SJCRH30 (cell line): Measurements from ENCODE around the gene GNAS. TPM values are rescaled to one million over a fixed set of nuclear protein-coding genes. Genes with fewer than 3 reads are reported as not detected.
A peak's percentile ranks its signal among the peaks of the same experiment; 100 is the strongest.

ENCODE experiments used
- DNase-seq, 2 experiments: peaks; one replicate each; pipeline ENCODE4 v3.0.0-alpha.2; 2015 to 2020
- H3K27ac ChIP-seq: fragments of 250-450 bp; sonication (Bioruptor Pico); 2 replicates; pipeline ENCODE4 v1.5.1; 2020; ENCODE audit warnings: mild to moderate bottlenecking, moderate library complexity
- H3K27me3 ChIP-seq: fragments of 250-450 bp; sonication (Bioruptor Pico); 2 replicates; pipeline ENCODE4 v1.5.1; 2020; ENCODE audit warnings: mild to moderate bottlenecking, moderate library complexity
- H3K36me3 ChIP-seq: fragments of 250-450 bp; sonication (Bioruptor Pico); 2 replicates; pipeline ENCODE4 v1.5.1; 2020; ENCODE audit warnings: mild to moderate bottlenecking, moderate library complexity
- H3K4me1 ChIP-seq: fragments of 250-450 bp; sonication (Bioruptor Pico); 2 replicates; pipeline ENCODE4 v1.5.1; 2020; ENCODE audit warnings: mild to moderate bottlenecking, moderate library complexity
- H3K4me3 ChIP-seq: fragments of 250-450 bp; sonication (Bioruptor Pico); 2 replicates; pipeline ENCODE4 v1.5.1; 2020; ENCODE audit warnings: mild to moderate bottlenecking, moderate library complexity
- H3K9me3 ChIP-seq: fragments of 250-450 bp; sonication (Bioruptor Pico); replicated peaks from 2 replicates; pipeline ENCODE4 v1.5.1; 2020; ENCODE audit warnings: mild to moderate bottlenecking, moderate library complexity
- total RNA-seq: library from RNA; depleted of rRNA; stranded (reverse); fragments of >200 nt; shearing (Covaris generic); gene quantifications from 2 replicates; pipeline ENCODE4 v1.2.3, GENCODE V29; 2014

Gene GNAS
- total RNA-seq, 1 experiment from 2014 or later: 2,094 TPM

DNA sequence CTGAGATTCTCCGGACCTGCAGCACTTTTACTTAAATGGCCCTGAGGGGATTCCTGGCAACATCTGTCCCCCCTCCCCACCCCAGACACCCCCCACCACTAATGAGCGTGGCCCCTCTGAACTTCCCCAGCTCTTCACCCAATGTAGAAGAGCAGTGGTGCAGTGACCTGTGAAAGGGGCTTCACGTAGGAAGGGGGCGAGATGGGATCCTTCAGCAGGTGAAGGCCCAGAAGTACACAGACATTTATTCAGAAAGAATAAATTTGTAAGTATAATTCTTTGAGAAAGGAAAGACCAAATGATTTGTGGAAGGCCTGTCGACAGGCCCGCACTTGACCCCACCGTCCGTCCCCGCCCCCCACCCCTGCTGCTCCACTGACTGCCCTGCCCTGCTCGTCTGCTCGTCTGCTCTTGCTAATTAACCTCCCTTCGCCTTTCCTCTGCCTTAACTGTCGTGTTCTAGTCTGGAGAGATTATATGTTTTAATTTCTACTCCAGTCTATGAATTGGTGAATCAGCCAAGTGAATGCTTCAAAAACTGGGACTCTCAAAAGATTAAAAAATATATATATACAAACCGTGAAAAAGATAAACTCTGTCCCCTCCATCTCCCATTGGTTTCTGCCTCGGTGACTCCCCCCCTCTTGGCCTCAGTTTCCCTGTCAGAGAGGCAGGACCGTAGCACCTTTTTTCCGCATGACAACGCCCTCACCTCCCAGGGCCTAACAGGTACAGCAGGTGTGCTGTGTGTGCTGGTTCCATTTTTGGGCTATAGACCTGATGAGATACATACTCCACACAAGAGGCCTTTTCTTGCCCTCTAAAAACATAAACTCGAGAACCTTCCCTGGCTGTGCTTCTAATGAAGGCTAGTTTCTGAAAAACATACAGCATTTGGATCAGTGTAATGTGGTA lies 49.2 kb downstream of the GNAS start:
- Histone ChIP-seq H3K4me1 (peaks cover 17% of the 10 kb centered on the region), H3K36me3 (peaks cover 91% of the 10 kb centered on the region), H3K27ac (no peak overlapping the region), H3K4me3 (no peak overlapping the region), H3K9me3 (no peaks in the 10 kb centered on the region), H3K27me3 (no peaks in the 10 kb centered on the region)
- no peak for DNase-seq

DNA sequence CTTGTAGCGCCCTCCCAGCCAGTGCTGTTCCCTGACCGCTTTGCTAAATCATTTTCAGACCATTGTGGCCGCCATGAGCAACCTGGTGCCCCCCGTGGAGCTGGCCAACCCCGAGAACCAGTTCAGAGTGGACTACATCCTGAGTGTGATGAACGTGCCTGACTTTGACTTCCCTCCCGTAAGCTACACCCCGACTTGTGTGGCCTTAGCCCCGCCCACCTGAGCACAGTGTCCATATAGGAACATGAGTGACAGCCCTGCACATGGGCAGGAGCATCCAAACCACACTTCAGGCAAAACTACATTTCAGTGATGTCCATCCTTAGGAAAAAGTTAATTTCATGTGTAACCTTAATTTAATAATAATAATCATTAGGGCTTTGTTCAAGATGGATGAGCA lies 51.1 kb downstream of the GNAS start:
- Histone ChIP-seq H3K4me3 (no peak overlapping the region), H3K27ac (no peak overlapping the region), H3K36me3 (peaks cover 91% of the 10 kb centered on the region)

DNA sequence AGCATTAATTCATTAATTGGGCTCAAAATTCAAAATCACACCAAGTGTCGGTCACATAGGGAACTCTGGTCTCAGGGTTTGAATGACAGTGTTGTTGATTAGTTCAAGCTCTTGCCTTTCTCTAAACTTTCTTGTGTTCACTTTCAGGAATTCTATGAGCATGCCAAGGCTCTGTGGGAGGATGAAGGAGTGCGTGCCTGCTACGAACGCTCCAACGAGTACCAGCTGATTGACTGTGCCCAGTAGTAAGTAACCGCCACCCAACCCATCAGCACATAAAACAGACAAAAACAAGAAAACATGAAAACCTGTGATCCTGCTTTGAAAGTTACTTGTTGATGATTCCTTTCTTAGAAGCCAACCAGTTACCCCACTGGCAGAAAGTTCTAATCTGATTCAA lies 52.7 kb downstream of the GNAS start:
- peaks cover 91% of the 10 kb centered on the region for H3K36me3 ChIP-seq
- H3K27ac ChIP-seq: no peak overlapping the region
- no peaks in the 10 kb centered on the region for H3K9me3 ChIP-seq
- H3K4me1 ChIP-seq: peaks cover 31% of the 10 kb centered on the region
- no peak for DNase-seq
- no peak overlapping the region for H3K4me3 ChIP-seq
- no peaks in the 10 kb centered on the region for H3K27me3 ChIP-seq

More for the DNA sequence above, 51.1 kb downstream of the GNAS start:
- Histone ChIP-seq H3K27me3 (no peaks in the 10 kb centered on the region), H3K4me1 (peaks cover 31% of the 10 kb centered on the region), H3K9me3 (no peaks in the 10 kb centered on the region)
- DNase-seq: no peak

DNA sequence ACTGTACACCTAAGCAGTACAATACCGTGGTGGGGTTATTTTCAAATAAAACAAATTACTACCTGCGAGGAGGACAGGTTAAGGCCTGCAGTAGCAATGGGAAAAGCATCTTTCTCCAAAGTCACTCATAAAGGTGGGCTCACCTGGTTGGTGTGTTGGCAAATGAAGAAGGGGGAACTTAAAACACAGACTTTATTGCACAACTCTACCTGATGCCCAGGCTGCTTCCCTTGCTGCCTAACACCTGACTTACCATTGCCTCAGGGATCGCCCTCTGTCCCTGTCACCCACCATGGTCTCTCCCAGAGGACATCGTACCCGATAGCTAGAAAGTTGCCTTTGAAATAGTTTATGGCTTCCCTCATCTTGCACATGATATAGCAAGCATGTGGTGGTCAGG lies 53.6 kb downstream of the GNAS start:
- peaks cover 91% of the 10 kb centered on the region for H3K36me3 ChIP-seq
- no peaks in the 10 kb centered on the region for H3K27me3 ChIP-seq
- H3K4me3 ChIP-seq: no peak overlapping the region
- H3K4me1 ChIP-seq: peaks cover 31% of the 10 kb centered on the region
- H3K9me3 ChIP-seq: no peaks in the 10 kb centered on the region
- no peak overlapping the region for H3K27ac ChIP-seq
- DNase-seq: no peak

DNA sequence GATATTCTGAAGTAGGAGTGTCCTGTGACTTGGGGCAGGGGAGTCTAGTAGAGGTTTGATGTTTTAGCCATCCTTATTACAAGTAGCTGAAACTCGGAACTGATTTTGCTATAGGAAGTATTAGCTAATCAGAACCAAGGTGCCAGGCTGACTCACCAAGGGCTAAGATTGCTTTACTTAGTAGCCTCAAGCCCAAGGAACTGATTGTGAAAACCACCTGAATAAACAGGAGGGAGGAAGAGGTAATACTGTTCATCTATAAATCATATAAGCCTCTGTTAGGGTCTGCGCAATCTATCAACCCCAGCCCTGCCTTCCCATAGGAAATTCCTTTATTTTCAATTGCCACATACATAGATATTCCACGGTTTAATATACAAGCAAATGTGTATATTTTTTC lies 54.4 kb downstream of the GNAS start:
- H3K27ac ChIP-seq: no peak overlapping the region
- peaks cover 31% of the 10 kb centered on the region for H3K4me1 ChIP-seq
- H3K36me3 ChIP-seq: peaks cover 97% of the 10 kb centered on the region
- no peak for DNase-seq
- H3K4me3 ChIP-seq: no peak overlapping the region
- no peaks in the 10 kb centered on the region for H3K27me3 ChIP-seq
- no peaks in the 10 kb centered on the region for H3K9me3 ChIP-seq

DNA sequence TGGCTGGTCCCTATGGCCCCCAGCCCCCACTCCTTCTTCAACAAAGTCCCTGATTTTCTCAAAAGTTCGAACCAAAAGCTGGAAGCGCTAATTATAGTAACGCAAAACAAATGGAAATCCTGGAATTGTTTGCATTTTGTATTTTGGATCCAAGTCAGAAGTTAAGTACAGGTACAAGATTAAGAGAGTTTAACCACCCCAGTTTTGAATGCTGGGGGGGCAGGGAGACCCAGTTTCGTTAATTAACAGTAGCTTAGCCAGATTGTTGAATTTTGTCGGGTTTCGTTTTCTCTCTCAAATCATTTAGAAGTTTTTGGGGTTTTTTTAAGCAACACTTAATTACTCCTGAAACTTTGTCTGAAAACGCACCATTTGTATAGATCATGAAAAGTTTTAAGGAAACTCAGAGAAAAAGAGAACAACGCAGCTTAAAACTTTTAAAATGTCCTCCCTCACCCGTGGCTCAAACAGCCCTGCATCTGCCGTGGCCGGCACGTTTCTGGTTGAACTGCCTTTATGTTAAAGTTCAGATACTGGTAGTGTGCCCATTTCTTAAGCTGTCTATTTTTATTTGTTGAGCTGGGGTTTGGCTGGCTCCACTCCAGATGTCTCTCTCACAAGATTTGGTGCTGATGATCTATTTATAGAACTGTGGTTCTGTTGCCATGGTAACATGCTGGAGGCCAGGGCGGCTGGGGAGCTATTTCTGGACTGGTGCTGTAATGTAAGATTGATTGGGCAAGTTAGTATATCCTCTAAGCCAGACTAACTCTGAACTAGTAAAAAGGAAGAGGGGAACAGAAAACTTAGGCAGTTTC lies 55.0 kb downstream of the GNAS start:
- Histone ChIP-seq H3K4me3 (no peak overlapping the region), H3K27me3 (no peaks in the 10 kb centered on the region), H3K27ac (no peak overlapping the region), H3K36me3 (peaks cover 98% of the 10 kb centered on the region), H3K9me3 (no peaks in the 10 kb centered on the region), H3K4me1 (peaks cover 31% of the 10 kb centered on the region)
- DNase-seq: peak; percentile 96

DNA sequence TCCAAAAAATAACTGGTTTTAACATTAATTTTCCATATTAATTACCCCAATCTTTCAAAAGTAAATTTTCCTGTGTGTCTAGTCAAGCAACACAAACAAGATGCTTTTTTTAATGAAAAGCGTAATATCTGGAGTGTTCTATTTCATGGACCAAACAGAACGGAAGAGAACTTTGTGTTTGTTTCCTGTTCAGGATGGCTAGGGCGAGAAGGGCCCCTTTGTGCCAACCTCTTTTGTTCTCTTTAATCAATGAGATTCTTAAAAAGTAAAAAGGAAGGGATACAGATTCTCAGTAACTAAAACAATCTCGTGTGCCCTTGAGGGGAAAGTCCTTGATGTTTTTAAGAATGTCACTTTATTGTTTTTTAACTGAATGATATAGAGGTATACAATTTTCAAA lies 55.7 kb downstream of the GNAS start:
- Histone ChIP-seq H3K4me1 (peaks cover 31% of the 10 kb centered on the region), H3K9me3 (no peaks in the 10 kb centered on the region), H3K27ac (no peak overlapping the region), H3K4me3 (no peak overlapping the region), H3K27me3 (no peaks in the 10 kb centered on the region), H3K36me3 (peaks cover 93% of the 10 kb centered on the region)
- no peak for DNase-seq

DNA sequence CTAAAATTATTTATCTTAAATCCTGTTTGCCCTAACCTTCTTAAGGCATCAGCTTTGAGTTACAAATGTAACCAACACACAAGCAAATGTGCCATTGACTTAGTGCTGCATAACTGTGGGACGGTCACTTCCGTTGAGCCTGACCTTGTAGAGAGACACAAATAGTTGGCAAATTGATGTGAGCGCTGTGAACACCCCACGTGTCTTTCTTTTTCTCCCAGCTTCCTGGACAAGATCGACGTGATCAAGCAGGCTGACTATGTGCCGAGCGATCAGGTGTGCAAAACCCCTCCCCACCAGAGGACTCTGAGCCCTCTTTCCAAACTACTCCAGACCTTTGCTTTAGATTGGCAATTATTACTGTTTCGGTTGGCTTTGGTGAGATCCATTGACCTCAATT lies 56.4 kb downstream of the GNAS start:
- H3K27me3 ChIP-seq: no peaks in the 10 kb centered on the region
- H3K4me3 ChIP-seq: no peak overlapping the region
- H3K4me1 ChIP-seq: peaks cover 31% of the 10 kb centered on the region
- DNase-seq: no peak
- no peak overlapping the region for H3K27ac ChIP-seq
- H3K36me3 ChIP-seq: peaks cover 85% of the 10 kb centered on the region
- H3K9me3 ChIP-seq: no peaks in the 10 kb centered on the region

DNA sequence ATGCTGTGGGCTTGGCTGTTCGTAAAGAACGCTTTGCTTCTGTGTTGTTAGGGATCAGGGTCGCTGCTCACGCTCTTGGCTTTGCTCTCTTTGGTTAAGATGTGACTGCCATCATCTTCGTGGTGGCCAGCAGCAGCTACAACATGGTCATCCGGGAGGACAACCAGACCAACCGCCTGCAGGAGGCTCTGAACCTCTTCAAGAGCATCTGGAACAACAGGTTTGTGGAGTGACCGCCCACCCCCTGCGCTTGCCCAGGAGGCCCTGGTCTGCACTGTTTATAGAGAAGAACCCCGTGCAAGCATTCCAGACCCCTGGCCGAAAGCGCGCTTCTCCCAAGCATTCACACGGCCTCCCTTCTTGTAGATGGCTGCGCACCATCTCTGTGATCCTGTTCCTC lies 57.1 kb downstream of the GNAS start:
- DNase-seq: no peak
- Histone ChIP-seq H3K27ac (no peak overlapping the region), H3K4me1 (peaks cover 31% of the 10 kb centered on the region), H3K36me3 (peaks cover 79% of the 10 kb centered on the region), H3K27me3 (no peaks in the 10 kb centered on the region), H3K4me3 (no peak overlapping the region), H3K9me3 (no peaks in the 10 kb centered on the region)

DNA sequence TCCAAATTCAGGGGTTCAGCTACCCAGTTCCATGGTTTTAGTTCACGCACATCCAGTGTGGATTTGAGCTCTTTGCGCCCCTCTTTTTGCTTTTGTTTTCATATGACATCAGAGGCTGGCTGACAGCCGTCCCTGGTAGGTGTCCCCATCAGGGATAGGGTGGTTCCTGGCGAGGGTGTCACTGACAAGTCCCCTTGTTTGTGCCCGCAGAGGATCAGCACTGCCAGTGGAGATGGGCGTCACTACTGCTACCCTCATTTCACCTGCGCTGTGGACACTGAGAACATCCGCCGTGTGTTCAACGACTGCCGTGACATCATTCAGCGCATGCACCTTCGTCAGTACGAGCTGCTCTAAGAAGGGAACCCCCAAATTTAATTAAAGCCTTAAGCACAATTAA lies 58.0 kb downstream of the GNAS start:
- no peaks in the 10 kb centered on the region for H3K27me3 ChIP-seq
- H3K36me3 ChIP-seq: peaks cover 70% of the 10 kb centered on the region
- peaks cover 29% of the 10 kb centered on the region for H3K4me1 ChIP-seq
- no peaks in the 10 kb centered on the region for H3K9me3 ChIP-seq
- DNase-seq: no peak
- no peak overlapping the region for H3K4me3 ChIP-seq
- H3K27ac ChIP-seq: no peak overlapping the region

DNA sequence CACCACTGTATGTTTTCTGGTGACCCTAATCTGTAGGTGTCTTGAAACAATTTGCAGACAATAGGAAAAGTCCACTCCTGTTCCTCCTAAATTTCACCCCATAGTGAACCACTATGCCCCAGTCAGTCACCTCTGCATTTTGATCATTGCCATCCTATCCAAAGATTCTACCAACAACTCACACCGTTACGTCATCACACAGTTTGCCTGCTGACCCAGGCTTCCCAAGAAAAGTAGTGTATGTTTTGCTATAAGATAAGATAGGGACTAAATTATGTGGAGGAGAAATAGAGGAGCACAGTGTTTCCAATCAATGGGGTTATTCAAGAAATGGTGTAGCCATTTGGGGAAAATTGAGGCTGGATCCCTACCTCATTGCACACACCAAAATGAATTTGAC lies 58.8 kb downstream of the GNAS start:
- H3K36me3 ChIP-seq: peaks cover 62% of the 10 kb centered on the region

DNA sequence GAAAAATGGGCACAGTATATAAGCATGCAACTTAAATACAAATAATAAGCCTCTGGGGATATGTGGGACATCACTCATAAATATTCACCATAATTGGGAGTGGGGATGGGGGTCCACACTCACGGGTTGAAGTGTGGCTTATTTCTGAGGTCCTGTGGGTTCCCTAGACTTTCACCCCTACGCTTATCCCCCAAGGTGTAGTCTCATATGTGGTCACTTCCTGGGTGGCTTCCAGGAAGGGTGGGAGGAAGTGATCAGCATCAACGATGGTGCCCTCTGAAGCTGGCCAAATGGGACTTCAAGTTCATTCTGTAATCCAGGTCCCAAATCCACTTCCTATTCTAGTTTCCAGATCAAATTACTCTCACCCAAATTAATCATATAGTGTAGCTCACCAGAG lies 59.5 kb downstream of the GNAS start:
- no peaks in the 10 kb centered on the region for H3K27me3 ChIP-seq
- DNase-seq: no peak
- no peak overlapping the region for H3K4me3 ChIP-seq
- H3K36me3 ChIP-seq: peaks cover 55% of the 10 kb centered on the region
- no peaks in the 10 kb centered on the region for H3K9me3 ChIP-seq
- H3K4me1 ChIP-seq: peaks cover 14% of the 10 kb centered on the region
- H3K27ac ChIP-seq: no peak overlapping the region

More for the DNA sequence above, 58.8 kb downstream of the GNAS start:
- H3K27me3 ChIP-seq: no peaks in the 10 kb centered on the region
- no peak for DNase-seq
- no peaks in the 10 kb centered on the region for H3K9me3 ChIP-seq
- H3K27ac ChIP-seq: no peak overlapping the region
- H3K4me3 ChIP-seq: no peak overlapping the region
- peaks cover 20% of the 10 kb centered on the region for H3K4me1 ChIP-seq

DNA sequence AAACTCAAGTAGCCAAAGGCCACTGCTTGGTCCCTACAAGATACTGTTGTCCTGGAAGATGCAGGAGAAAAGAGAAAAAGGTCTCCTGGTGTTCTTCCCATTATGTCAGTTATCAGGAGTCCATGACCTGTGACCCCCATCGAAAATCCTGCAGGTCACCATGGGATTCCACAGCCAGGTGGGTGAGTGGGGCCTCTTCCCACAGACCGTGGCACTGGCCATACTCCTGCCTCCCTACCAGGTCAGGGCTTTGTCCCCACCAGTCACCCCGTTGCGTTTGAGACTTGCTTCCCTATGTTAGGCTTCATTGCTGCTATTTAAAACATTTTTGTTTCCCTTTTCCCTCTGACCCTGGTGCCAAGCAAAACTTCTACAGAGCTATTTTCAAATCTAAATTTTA lies 60.6 kb downstream of the GNAS start:
- H3K4me1 ChIP-seq: peaks cover 2% of the 10 kb centered on the region
- H3K9me3 ChIP-seq: no peaks in the 10 kb centered on the region
- no peaks in the 10 kb centered on the region for H3K27me3 ChIP-seq
- peaks cover 44% of the 10 kb centered on the region for H3K36me3 ChIP-seq
- H3K27ac ChIP-seq: no peak overlapping the region
- H3K4me3 ChIP-seq: no peak overlapping the region
- DNase-seq: no peak

DNA sequence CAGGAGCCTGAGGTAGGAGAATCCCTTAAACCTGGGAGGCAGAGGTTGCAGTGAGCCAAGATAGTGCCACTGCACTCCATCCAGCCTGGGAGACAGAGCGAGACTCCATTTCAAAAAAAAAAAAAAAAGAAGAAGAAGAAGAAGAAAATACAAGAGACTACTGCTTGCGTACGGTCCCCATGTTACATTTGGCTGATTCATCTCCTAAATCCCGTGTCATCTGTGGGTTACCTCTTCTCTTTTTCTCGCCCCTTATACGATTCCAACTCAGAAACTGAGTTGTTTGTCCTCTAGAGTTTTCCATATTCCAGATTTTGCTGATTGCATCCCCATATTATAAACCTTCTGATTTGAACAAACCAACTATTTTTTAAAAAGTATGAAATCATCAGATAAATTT lies 66.1 kb downstream of the GNAS start:
- no peak overlapping the region for H3K27ac ChIP-seq
- DNase-seq: no peak
- no peaks in the 10 kb centered on the region for H3K4me1 ChIP-seq
- H3K9me3 ChIP-seq: no peaks in the 10 kb centered on the region
- H3K4me3 ChIP-seq: no peak overlapping the region
- peaks cover 7% of the 10 kb centered on the region for H3K27me3 ChIP-seq
- no peaks in the 10 kb centered on the region for H3K36me3 ChIP-seq

DNA sequence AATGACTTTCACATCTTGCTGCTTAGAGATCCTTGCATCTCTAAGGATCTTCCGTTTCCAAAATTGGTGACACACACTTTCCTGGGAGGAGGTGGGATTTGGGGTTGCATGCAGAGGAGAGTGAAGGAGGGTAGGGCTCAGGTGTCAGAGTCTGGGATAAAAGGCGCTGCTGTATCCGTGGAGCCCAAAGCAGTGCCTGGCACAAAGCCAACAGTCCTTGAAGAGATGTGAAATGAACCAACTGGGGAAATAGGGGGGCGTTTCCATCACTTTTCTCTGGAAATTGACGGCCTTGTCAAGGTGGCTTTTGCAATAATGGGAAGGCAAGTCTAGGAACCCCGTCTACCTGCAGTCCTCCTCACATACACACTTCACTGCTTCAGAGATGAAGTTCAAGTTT lies 69.0 kb downstream of the GNAS start:
- no peaks in the 10 kb centered on the region for H3K36me3 ChIP-seq
- no peaks in the 10 kb centered on the region for H3K4me1 ChIP-seq
- H3K27me3 ChIP-seq: peaks cover 7% of the 10 kb centered on the region
- H3K9me3 ChIP-seq: no peaks in the 10 kb centered on the region
- no peak overlapping the region for H3K4me3 ChIP-seq
- H3K27ac ChIP-seq: no peak overlapping the region
- DNase-seq: peak; percentile 37 to 68
